GM18861 (cell line): ENCODE results near the gene SCIMP.
"Not testable (repeated sequence)": the region's sequence is repeated elsewhere in the genome, so short reads cannot be mapped to it uniquely, and the experiment has no call there.

Experiments
- ATAC-seq: cut with Tn5 transposase; IDR thresholded peaks from one replicate; pipeline ENCODE4 v1.9.1; 2021; ENCODE audit not compliant: unreplicated experiment

SCIMP gene

DNA sequence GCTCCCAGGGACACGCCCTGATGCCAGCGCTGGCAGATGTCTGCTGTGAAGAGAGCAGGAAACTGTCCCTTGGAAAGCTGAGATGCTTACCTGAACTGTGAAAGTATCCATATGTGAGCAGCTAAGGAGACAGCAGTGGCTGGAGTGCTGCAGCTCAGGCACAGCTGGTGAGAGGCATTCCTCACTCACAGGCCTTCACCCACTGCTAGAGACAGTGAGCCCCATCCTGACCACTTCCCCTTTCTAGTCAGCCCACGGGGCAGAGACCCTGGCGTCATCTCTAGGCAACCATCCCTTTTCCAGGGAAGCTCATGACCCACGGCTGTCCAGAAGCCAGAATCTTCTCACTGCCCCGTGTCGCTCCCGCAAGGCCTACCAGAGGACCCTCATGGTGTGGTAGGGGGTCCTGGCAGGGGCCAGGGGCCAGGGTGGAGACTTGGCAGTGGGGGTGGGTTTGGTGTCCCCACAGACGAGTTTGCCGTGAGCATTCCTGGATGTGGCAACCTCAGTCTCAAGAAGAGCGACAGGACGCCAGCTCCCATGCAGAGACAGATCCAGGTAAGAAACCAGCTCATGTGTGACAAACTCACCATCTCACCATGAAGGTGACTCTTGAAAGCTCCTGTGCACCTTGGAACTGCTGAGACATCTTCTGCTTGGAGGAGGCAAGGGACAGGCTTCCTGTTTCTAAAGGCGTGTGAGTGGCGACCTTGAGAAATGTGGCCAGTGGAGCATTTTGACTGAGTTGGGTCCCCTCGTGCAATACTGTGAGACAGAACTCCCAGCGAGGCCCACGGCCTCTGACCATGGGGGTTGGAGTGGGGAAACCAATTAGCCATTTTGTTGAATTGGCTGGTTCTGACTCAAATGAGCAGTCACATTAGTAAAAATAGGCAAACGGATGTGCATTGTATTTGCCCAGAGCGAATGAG is at the start of gene SCIMP:
SCIMP (minus strand) TSS at position 216 of the 932 bp plus-strand sequence; CDS start at position 111, 105 bp downstream.
- peak; percentile 60 for ATAC-seq

GRCh38 chr17:5283571-5284315 is 49.1 kb upstream of the SCIMP start:
- ATAC-seq = no peak

GRCh38 chr17:5282642-5283217 is 48.1 kb upstream of the SCIMP start:
- ATAC-seq = peak; percentile 13

GRCh38 chr17:5281814-5282641 is 47.4 kb upstream of the SCIMP start, which contains the start of gene RABEP1:
TSS of gene RABEP1 (plus strand) at chr17:5282284. CDS start at chr17:5282487, 203 bp downstream.
- ATAC-seq = peak; percentile 36

GRCh38 chr17:5272322-5272721 is 37.7 kb upstream of the SCIMP start:
- no peak for ATAC-seq

DNA sequence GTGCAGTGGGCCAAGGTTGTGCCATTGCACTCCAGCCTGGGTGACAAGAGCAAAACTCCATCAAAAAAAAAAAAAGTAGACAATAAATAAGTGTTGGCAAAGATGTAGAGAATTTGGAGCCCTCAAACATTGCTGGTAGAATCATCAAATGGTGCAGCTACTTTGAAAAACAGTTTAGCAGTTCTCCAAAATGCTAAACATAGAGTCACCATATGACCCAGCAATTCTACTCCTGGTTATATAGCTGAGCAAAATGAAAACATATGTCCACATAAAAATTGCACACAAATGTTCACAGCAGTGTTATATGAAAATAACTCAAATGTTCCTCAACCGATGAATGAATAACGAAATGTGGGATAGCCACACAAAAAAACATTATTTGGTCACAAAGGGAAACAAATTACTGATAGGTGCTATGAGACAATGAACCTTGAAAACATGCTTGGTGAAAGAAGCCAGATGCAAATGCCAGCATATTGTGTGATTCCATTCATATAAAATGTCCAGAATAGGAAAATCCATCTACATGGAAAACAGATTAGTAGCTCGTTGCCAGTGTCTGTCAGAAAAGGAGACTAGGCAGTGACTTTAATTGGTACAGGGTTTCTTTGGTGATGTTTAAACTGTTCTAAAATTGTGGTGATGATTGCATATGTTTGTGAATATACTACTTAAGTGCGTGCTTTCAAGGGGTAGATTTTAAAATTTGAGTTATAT is 34.7 kb upstream of the SCIMP start:
- ATAC-seq = no peak

DNA sequence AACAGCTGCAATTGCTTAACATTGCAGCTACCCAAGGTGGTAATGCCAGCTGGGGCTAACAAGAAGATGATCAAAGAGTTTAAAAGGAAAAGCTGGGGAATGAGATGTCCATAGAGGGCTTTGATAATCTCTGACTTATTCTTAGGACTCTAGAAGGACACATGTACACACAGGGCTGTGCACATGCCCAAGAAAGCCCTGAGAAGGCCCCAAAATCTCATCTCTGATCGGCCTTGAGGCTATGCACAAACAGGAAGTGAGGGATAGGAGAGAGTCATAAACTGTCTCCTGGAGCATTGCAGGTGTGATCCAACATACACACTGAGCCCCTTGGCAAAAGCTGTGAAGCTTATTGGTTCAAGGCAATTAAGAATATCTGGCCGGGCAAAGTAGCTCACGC is 30.2 kb upstream of the SCIMP start:
- no peak for ATAC-seq

- ATAC-seq = no peak
Observed at GRCh38 chr17:5263441-5263840, 28.8 kb upstream of the SCIMP start.

DNA sequence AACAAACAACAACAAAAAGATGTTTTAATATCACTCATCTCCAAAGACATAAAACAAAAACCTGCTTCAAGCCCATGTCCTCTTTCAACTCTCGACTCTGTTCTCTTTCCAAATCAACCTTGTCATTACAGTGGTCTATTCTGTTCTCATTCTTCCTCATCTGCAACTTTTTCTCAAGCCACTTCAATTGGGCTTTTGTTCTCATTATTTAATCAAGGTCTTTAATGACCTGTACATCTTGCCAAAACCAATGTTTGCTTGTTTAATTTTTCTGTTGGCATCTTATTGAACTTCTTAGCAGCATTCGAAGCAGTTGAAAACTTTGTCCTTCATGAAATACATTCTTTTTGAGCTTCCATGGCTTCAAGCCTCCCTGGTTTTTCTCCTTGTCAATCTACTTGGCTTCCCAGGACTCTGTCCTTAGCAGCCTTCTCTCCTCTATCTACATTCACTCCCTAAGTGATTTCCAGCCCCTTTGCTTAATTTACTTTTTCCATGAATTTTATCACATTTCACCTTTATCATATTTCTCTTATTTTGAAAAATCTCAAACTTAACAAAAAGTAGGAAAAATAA is 27.8 kb upstream of the SCIMP start:
- ATAC-seq = no peak

GRCh38 chr17:5260542-5260941 is 25.9 kb upstream of the SCIMP start:
- no peak for ATAC-seq

GRCh38 chr17:5257124-5257523 is 22.5 kb upstream of the SCIMP start:
- no peak for ATAC-seq

GRCh38 chr17:5254903-5255521 is 20.4 kb upstream of the SCIMP start:
- ATAC-seq = no peak

DNA sequence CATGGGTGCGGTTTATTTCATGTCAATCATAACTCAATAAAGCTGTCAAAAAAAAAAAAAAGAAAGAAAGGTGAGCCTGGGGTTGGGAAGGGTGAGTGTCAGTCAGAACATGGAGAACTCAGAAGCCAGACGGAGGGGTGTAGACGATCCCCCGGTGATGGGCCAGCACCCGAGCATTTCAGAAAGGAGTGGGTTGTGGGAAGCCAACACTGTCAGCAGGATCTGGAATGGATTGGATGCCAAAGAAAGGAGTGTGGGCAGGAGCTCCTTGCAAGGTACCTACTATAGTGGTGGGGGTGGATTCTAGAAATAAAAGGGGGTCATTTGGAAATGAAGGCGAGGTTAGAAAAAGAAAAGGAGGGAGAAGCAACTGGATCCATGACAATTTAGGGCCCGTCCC is 19.8 kb upstream of the SCIMP start:
- no peak for ATAC-seq

DNA sequence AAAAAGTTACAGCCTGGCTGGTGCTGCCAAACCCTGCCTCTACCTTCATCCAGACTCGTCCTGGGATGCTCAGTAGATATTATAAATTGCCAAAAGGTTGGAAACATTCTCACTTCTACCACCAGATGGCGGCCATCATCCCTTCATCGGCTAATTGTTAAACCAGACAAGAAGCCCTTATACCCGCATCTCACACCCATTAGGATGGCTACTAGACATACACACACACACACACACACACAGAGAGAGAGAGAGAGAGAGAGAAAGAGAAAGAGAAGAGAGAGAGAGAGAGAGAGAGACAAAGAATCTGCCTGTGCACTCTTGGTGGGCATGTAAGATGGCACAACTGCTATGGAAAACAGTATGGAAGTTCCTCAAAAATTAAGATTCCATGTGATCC is 15.0 kb upstream of the SCIMP start:
- ATAC-seq = no peak

DNA sequence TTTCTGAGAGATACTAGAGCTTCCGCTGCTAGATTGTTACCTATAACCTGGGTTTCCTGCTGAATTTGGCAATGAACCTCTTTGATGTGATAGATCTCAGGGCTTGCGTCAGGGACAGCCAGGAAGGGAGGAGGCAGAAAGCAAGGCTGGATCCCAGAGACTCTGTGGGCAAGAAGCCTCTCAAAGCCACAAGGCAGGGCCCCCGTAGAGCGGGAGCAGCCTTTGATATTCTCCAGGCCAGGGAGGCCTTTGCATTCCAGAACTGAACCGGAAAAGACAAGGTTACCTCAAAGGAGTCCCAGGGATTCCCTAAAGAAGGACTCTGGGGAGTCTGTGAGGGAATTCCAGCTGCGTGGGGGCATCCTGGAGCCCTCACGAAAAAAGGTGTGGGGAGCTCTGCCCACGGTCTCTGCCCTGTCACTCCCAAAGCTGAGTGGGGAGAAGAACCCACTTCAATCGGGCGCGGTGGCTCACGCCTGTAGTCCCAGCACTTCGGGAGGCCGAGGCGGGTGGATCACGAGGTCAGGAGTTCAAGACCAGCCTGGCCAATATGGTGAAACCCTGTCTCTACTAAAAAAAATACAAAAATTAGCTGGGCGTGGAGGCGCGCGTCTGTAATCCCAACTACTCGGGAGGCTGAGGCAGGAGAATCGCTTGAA is 14.3 kb upstream of the SCIMP start:
- ATAC-seq = no peak

GRCh38 chr17:5247621-5248020 is 13.0 kb upstream of the SCIMP start:
- no peak for ATAC-seq

- peak; percentile 34 for ATAC-seq
Observed at GRCh38 chr17:5241861-5242671, 7.4 kb upstream of the SCIMP start.

DNA sequence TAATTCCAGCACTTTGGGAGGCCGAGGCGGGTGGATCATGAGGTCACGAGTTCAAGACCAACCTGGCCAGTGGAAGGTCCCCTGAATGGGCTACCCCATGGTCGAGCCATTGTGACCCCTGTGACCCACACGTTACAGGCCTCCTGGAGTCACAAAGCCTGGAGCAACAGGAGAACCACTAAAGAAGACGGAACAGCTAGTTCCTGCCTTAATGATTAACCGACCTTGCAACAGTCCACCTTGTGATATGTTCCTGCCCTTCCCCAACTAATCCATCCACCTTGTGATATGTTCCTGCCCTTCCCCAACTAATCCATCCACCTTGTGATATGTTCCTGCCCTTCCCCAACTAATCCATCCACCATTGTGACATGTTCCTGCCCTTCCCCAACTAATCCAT is 5.1 kb upstream of the SCIMP start:
- not testable (repeated sequence) for ATAC-seq
